Sigmoid colon (tissue), 7 donors: ENCODE measurements around the gene TCERG1L. TPM values are rescaled to one million over a fixed set of nuclear protein-coding genes. Genes with fewer than 3 reads are reported as not detected.
"Not testable (repeated sequence)": the region's sequence is repeated elsewhere in the genome, so short reads cannot be mapped to it uniquely, and the experiment has no call there.

Experiments
- DNase-seq: peaks from one replicate; pipeline ENCODE4 v3.0.0-alpha.2; 2019
- H3K27ac ChIP-seq, 4 donors: fragments of 200-600 bp; sonication (generic); one replicate each; pipeline ENCODE4 v1.5.1; 2016 to 2019; ENCODE audit warnings: mild to moderate bottlenecking in 1 of 4
- H3K27me3 ChIP-seq, 3 donors: fragments of 200-600 bp; sonication (generic); one replicate each; pipeline ENCODE4 v1.5.1; 2019; ENCODE audit warnings: mild to moderate bottlenecking in 1 of 3
- H3K36me3 ChIP-seq, 4 donors: fragments of 200-600 bp; sonication (generic); one replicate each; pipeline ENCODE4 v1.5.1; 2016 to 2019
- H3K4me1 ChIP-seq, 4 donors: fragments of 200-600 bp; sonication (generic); one replicate each; pipeline ENCODE4 v1.5.1; 2017 to 2019
- H3K4me3 ChIP-seq, 4 donors: fragments of 200-600 bp; sonication (generic); one replicate each; pipeline ENCODE4 v1.5.1; 2017 to 2019; ENCODE audit warnings: mild to moderate bottlenecking in 2 of 4, moderate library complexity in 1 of 4
- H3K9me3 ChIP-seq, 4 donors: fragments of 200-600 bp in 3 of 4; sonication (generic) in 3 of 4; one replicate each; pipeline versions ENCODE4 v1.5.1 to v1.6.1; 2013 to 2019
- EP300 ChIP-seq, 4 donors: sonication (generic); formaldehyde crosslinking; IDR thresholded peaks; one replicate each; pipeline ENCODE4 v1.6.1; 2017; ENCODE audit warnings: antibody characterized with exemption in 4 of 4
- POLR2A ChIP-seq, 2 donors: fragments of 450-650 bp; IDR thresholded peaks; one replicate each; pipeline ENCODE4 v1.6.1; 2016; ENCODE audit warnings: antibody characterized with exemption in 2 of 2, mild to moderate bottlenecking in 2 of 2, moderate library complexity in 2 of 2
- POLR2AphosphoS5 ChIP-seq, 4 donors: sonication (generic); formaldehyde crosslinking; IDR thresholded peaks; one replicate each; pipeline ENCODE4 v1.6.1; 2017; ENCODE audit warnings: antibody characterized with exemption in 4 of 4
- WGBS, 2 donors: extraction: QIAGEN DNeasy Blood & Tissue Kit; methylation state at CpG; one replicate each; pipeline ENCODE4 v1.1.7; 2013; 5-methylcytosine and 5-hydroxymethylcytosine counted together
- intact Hi-C: fragments of 100-400 bp; cut with DNase I; formaldehyde crosslinking; loops from one replicate; pipeline ENCODE4 v1.15.1; 2023
- polyA plus RNA-seq, 3 donors: library from polyadenylated mRNA; stranded (reverse); fragments of 200-250 nt; gene quantifications; one replicate each; pipeline ENCODE4 v1.2.3, GENCODE V29; 2013
- total RNA-seq, 4 donors: library from RNA; depleted of rRNA; stranded (reverse); fragments of >200 nt; gene quantifications; one replicate each; pipeline ENCODE4 v1.1.0, GENCODE V29; 2016
- TF ChIP-seq, protein P1 (sequence below), 4 experiments: fragments of 450-650 bp in 3 of 4; fragments of 200-600 bp in 1 of 4; IDR thresholded peaks; one replicate each; pipeline ENCODE4 v1.5.1; 2016 to 2019; ENCODE audit warnings: antibody characterized with exemption in 4 of 4, mild to moderate bottlenecking in 3 of 4, moderate library complexity in 2 of 4
- donor health status: healthy with polysubstance abuse.
- donor health status: Bipolar disorder and iron deficiency.
- donor health status: healthy.

The TCERG1L gene
- total and polyA plus RNA-seq, 7 donors, result under 0.01 to 0.55 (median 0.10) TPM; not detected in 4

DNA sequence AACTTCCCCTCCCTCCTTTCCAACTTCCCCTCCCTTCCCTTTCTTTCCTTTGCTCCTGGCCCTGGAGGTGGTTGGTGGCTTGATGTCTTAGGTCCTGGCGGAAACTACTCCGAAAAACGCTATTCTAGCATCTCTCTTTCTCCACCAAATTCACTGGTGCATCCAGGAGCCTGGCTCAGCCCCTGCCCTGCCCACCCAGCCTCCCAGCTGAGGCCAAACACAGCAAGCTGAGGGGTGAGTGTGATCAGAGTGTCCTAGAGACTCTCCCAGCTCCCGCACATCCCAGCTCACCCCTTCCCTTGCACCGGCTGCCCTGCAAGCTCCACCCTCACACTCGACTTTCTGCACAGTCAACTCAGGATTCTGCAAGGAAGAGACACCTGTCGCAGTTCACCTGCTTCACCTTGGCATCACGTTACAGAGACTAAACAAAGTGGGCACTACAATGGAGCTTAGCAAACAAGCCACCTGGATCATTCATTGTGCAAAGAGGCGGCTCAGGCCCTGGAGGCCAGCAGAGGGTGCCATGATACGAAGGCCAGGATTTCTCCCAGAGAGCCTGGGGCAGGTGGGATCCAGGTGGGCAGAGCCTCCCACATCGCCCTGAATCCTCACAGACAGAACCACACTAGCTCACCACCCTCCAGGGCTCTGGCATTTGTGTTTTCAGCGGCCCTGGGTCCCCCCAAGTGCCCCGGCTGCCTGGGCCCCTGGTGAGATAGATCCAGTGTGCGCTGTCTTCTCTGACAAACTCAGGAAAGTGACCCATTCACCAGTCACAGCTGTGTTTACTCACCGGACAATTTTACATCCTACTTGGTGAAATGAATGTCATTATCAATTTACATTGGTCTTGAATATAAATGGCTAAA is 169.6 kb downstream of the TCERG1L start:
- H3K4me3 ChIP-seq, result no peak overlapping the region
- 62 to 76% methylated on average over 15 of the region's 15 CpGs for WGBS, 2 donors
- DNase-seq, result no peak
- TF ChIP-seq EP300 (IDR thresholded peaks at IDR 0.05), result no peak
- TF ChIP-seq POLR2A (IDR thresholded peaks at IDR 0.05), result no peak
- TF ChIP-seq, protein P1, sequence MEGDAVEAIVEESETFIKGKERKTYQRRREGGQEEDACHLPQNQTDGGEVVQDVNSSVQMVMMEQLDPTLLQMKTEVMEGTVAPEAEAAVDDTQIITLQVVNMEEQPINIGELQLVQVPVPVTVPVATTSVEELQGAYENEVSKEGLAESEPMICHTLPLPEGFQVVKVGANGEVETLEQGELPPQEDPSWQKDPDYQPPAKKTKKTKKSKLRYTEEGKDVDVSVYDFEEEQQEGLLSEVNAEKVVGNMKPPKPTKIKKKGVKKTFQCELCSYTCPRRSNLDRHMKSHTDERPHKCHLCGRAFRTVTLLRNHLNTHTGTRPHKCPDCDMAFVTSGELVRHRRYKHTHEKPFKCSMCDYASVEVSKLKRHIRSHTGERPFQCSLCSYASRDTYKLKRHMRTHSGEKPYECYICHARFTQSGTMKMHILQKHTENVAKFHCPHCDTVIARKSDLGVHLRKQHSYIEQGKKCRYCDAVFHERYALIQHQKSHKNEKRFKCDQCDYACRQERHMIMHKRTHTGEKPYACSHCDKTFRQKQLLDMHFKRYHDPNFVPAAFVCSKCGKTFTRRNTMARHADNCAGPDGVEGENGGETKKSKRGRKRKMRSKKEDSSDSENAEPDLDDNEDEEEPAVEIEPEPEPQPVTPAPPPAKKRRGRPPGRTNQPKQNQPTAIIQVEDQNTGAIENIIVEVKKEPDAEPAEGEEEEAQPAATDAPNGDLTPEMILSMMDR (IDR thresholded peaks at IDR 0.05), result no peak
- no peak for TF ChIP-seq POLR2AphosphoS5 (IDR thresholded peaks at IDR 0.05)
- intact Hi-C loops, result no loop called here
- peaks cover 0 to 15% (median 0%) of the 10 kb centered on the region in 3 donors for H3K27me3 ChIP-seq
- H3K9me3 ChIP-seq, result no peaks in the 10 kb centered on the region
- no peak overlapping the region for H3K27ac ChIP-seq
- H3K4me1 ChIP-seq, result no peaks in the 10 kb centered on the region
- H3K36me3 ChIP-seq, result no peaks in the 10 kb centered on the region

DNA sequence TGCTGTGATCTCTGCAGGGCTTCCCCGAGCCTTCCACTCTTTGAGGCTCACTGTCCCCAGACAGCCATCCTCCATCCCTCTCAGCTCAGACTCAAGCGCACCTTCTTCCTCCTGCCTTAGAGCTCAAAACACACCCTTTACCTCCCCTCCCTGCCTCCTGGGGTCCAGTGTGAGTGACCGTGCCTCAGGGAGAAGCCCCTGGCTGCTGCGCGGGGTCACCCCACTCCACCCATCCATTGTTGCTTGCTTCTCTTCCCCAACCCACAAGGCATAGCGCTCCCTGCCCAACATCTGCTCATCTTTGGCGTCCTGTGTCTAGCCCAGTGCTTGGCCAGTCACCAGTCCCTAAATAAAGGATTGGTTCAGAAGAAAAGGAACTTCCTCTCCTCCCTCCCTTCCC is 170.3 kb downstream of the TCERG1L start:
- intact Hi-C loops, result no loop called here
- H3K4me3 ChIP-seq, result no peak overlapping the region
- WGBS, 2 donors, result 83 to 86% methylated on average over 7 of the region's 7 CpGs
- DNase-seq, result no peak
- no peaks in the 10 kb centered on the region for H3K36me3 ChIP-seq
- H3K4me1 ChIP-seq, result no peaks in the 10 kb centered on the region
- no peak overlapping the region for H3K27ac ChIP-seq
- H3K9me3 ChIP-seq, result no peaks in the 10 kb centered on the region
- peaks cover 0 to 10% (median 0%) of the 10 kb centered on the region in 3 donors for H3K27me3 ChIP-seq
- TF ChIP-seq EP300 (IDR thresholded peaks at IDR 0.05) (no peak), POLR2AphosphoS5 (IDR thresholded peaks at IDR 0.05) (no peak), POLR2A (IDR thresholded peaks at IDR 0.05) (no peak)
- TF ChIP-seq, protein P1 (IDR thresholded peaks at IDR 0.05), result no peak

DNA sequence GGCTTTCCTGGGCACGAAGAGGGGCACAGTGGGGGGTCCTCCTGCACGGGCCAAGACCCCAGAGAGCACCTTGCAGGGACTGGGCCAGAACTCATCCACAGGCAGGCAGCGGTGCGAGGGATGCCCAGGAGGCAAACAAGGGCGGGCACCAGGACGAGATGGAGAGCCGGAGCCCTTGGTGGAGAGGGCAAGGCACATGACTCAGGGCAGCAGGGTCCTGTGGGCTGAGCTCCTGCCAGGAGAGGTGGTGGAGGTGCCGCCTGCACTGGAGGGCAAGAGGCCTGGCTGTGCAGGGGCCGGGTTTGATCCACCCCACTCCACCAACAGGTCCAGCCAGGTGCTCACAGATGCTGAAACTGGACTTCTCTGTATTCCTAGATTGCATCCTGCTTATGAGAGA is 170.9 kb downstream of the TCERG1L start:
- intact Hi-C loops, result no loop called here
- Histone ChIP-seq H3K27ac (no peak overlapping the region), H3K4me3 (no peak overlapping the region), H3K36me3 (no peaks in the 10 kb centered on the region), H3K27me3 (peaks cover 0 to 10% (median 0%) of the 10 kb centered on the region in 3 donors), H3K9me3 (no peaks in the 10 kb centered on the region), H3K4me1 (no peaks in the 10 kb centered on the region)
- TF ChIP-seq, protein P1 (IDR thresholded peaks at IDR 0.05), result no peak
- TF ChIP-seq POLR2A (IDR thresholded peaks at IDR 0.05) (no peak), EP300 (IDR thresholded peaks at IDR 0.05) (no peak), POLR2AphosphoS5 (IDR thresholded peaks at IDR 0.05) (no peak)
- DNase-seq, result no peak
- WGBS, 2 donors, result 75 to 85% methylated on average over 9 of the region's 9 CpGs

DNA sequence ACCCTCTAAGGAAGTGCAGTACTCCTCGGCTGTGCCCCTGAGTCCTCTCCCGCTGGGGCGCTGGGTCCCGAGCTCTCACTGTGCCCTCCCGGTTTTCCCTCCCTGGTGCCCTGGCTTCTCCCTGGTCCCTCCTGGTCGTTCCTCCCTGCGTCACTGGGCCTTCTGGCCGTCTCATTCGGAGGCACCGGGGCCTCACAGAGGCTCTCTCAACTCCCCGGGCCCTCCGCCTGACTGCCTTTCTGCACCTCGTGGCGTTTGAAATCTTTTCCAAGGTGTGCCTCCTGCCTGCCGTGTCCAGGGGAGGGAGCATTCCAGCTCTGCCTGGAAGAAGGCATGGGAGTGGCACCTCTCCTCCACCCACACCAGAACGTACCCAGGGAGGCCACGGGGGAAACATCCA is 174.3 kb downstream of the TCERG1L start:
- Histone ChIP-seq H3K9me3 (no peaks in the 10 kb centered on the region), H3K27ac (no peak overlapping the region), H3K4me3 (no peak overlapping the region), H3K4me1 (no peaks in the 10 kb centered on the region), H3K36me3 (no peaks in the 10 kb centered on the region), H3K27me3 (peaks cover 0 to 3% (median 0%) of the 10 kb centered on the region in 3 donors)
- DNase-seq, result no peak
- TF ChIP-seq, protein P1 (IDR thresholded peaks at IDR 0.05), result no peak
- TF ChIP-seq POLR2A (IDR thresholded peaks at IDR 0.05) (no peak), POLR2AphosphoS5 (IDR thresholded peaks at IDR 0.05) (no peak), EP300 (IDR thresholded peaks at IDR 0.05) (no peak)
- WGBS, 2 donors, result 64 to 74% methylated on average over 17 of the region's 17 CpGs
- intact Hi-C loops, result no loop called here

DNA sequence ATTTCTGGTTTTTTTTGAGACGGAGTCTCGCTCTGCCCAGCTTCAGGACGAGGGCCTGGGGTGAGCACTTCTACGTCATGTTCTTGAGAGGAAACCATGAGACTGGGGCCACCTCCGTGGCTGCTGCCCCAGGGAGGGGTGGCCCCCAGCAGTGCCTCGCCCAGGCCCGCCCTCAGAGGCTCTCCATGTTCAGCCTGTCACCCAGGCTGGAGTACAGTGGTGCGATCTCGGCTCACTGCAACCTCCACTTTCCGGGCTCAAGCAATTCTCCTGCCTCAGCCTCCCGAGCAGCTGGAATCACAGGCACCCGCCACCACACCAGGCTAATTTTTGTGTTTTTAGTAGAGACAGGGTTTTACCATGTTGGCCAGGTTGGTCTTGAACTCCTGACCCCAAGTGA is 175.2 kb downstream of the TCERG1L start:
- H3K9me3 ChIP-seq, H3K27ac ChIP-seq, H3K27me3 ChIP-seq, H3K4me1 ChIP-seq, H3K4me3 ChIP-seq, H3K36me3 ChIP-seq, intact Hi-C loops, DNase-seq: not testable (repeated sequence)
- 88 to 90% methylated on average over 12 of the region's 12 CpGs for WGBS, 2 donors
